Measurements from ENCODE around the gene PROM2. TPM values are rescaled to one million over a fixed set of nuclear protein-coding genes. Genes with fewer than 3 reads are reported as not detected.

PROM2 gene
- total and polyA plus RNA-seq, 10 of the 15 experiments (the other 5 are each of a cell fraction or from before 2014, with no cell fraction given) = 0.01 to 0.04 TPM; not detected in 8

GRCh38 chr2:95316466-95317122, 42.3 kb downstream of the PROM2 start:
- no peaks in the 10 kb centered on the region for H4K20me1 ChIP-seq (ENCODE audit: control insufficient read depth, insufficient read depth)
- no peaks in the 10 kb centered on the region for H3K36me3 ChIP-seq (ENCODE audit: control insufficient read depth in 2 of 2, insufficient read depth in 2 of 2, low read length in 1 of 2)
- no peaks in the 10 kb centered on the region for H3K9me3 ChIP-seq (replicated peaks; ENCODE audit: control insufficient read depth, insufficient read depth, low read length)
- POLR2A ChIA-PET = no interaction called here
- H3K4me1 ChIP-seq (ENCODE audit: control insufficient read depth, insufficient read depth, low read length) = no peaks in the 10 kb centered on the region
- H2AFZ ChIP-seq (ENCODE audit: control insufficient read depth, low read depth, low read length) = no peak overlapping the region
- ATAC-seq (no peak), FAIRE-seq (no peak), DNase-seq (ENCODE audit: low read depth, low spot score) (no peak)
- no peak overlapping the region for H3K27ac ChIP-seq (ENCODE audit: control insufficient read depth, insufficient read depth)
- no peak overlapping the region for H3K9ac ChIP-seq (ENCODE audit: control insufficient read depth, insufficient read depth, low read length)
- H3K79me2 ChIP-seq (ENCODE audit: control insufficient read depth, insufficient read depth, low read length) = no peaks in the 10 kb centered on the region
- no peaks in the 10 kb centered on the region; a peak in 1 of 4 replicates for H3K27me3 ChIP-seq (replicated peaks in 1 of 2; ENCODE audit: control insufficient read depth in 2 of 2, insufficient read depth in 2 of 2, low read length in 1 of 2)
- SMC1A ChIA-PET (ENCODE audit: uncharacterized antibody, unreplicated experiment) = no interaction called here
- TF ChIP-seq KAT2A (conservative IDR thresholded peaks at IDR 0.05; ENCODE audit: control insufficient read depth, low read depth, low read length) (no peak), POU2F2 (IDR thresholded peaks at IDR 0.05; ENCODE audit: borderline replicate concordance, low read depth, low read length) (no peak), ZNF384 (IDR thresholded peaks at IDR 0.05; ENCODE audit: borderline replicate concordance, low read depth, low read length) (no peak), FOXM1 (IDR thresholded peaks at IDR 0.05; ENCODE audit: low read depth, low read length) (no peak), SUPT20H (IDR thresholded peaks at IDR 0.05; ENCODE audit: borderline replicate concordance, control insufficient read depth, low read depth, low read length) (no peak), SIX5 (IDR thresholded peaks at IDR 0.05; ENCODE audit: low read depth, low read length, severe bottlenecking) (no peak), REST (IDR thresholded peaks at IDR 0.05; ENCODE audit: low read depth, low read length) (no peak), HDAC2 (IDR thresholded peaks at IDR 0.05) (no peak)
- 23% methylated on average over 8 of the region's 8 CpGs for WGBS (ENCODE audit: insufficient coverage, insufficient replicate concordance, low lambda C conversion rate, missing lambda C conversion rate)
- intact Hi-C loops (cut with micrococcal nuclease; ENCODE audit: unreplicated experiment) = no loop called here
- no TSS peak for BruUV-seq (replicated peaks)
- in situ Hi-C loops (cut with MboI) = no loop called here
- H3K4me3 ChIP-seq = no peak overlapping the region
- RAD21 ChIA-PET (ENCODE audit: unreplicated experiment) = interaction anchor here (2.0 kb wide), 1 partner anchor 85 kb away, joined by 7 read pairs; no protein-coding TSS in a partner anchor
- H3K4me2 ChIP-seq (ENCODE audit: control insufficient read depth, insufficient read depth) = no peak overlapping the region
- CTCF ChIA-PET = interaction anchor here (0.9 to 3.8 kb wide), 2 partner anchors 73 to 85 kb away, joined by 3 to 17 read pairs; no protein-coding TSS in a partner anchor
